IMR-90 (cell line): Measurements from ENCODE around the gene LRRC26. TPM values are rescaled to one million over a fixed set of nuclear protein-coding genes. Genes with fewer than 3 reads are reported as not detected.

Experiments used
- ATAC-seq: fragments of 200-7000 bp; cut with Tn5 transposase; 2 replicates; pipeline ENCODE4 v1.9.1; 2020; ENCODE audit warnings: low read depth, mild to moderate bottlenecking, moderate library complexity
- BruUV-seq: library from RNA; stranded (reverse); fragments of 400-500 nt; replicated peaks from 2 replicates; lab custom pipeline; 2021; lab: Mats Ljungman, UMichigan
- CTCF ChIA-PET: fragments of 300-600 bp; formaldehyde crosslinking; extraction: SDS; loops from one replicate; lab custom pipeline; 2021; ENCODE audit warnings: antibody characterized with exemption; lab: Yijun Ruan, JAX
- POLR2A ChIA-PET: fragments of 300-600 bp; sonication (Branson Sonifier 250); formaldehyde crosslinking; loops from one replicate; lab custom pipeline; 2022; ENCODE audit warnings: antibody characterized with exemption; ENCODE audit not compliant: unreplicated experiment; lab: Charles Lee
- DNase-seq: peaks from one replicate; pipeline ENCODE4 v3.0.0; 2013
- H2AFZ ChIP-seq: replicated peaks from 2 replicates; pipeline ENCODE3; 2013; ENCODE audit warnings: low read length, mild to moderate bottlenecking; ENCODE audit not compliant: poor library complexity
- H2AK5ac ChIP-seq: 2 replicates; pipeline ENCODE4 v1.6.1; 2013; ENCODE audit warnings: low read depth, low read length, inconsistent platforms
- H2AK9ac ChIP-seq: replicated peaks from 2 replicates; pipeline ENCODE3; 2013; ENCODE audit warnings: mild to moderate bottlenecking, low read depth, low read length, moderate library complexity; ENCODE audit not compliant: poor library complexity
- H2BK120ac ChIP-seq: 2 replicates; pipeline ENCODE4 v1.6.1; 2013; ENCODE audit warnings: low read depth, low read length, inconsistent platforms
- H2BK15ac ChIP-seq: 3 replicates; pipeline ENCODE4 v1.6.1; 2013; ENCODE audit warnings: low read depth, low read length, inconsistent platforms
- H2BK20ac ChIP-seq: 2 replicates; pipeline ENCODE4 v1.6.1; 2013; ENCODE audit warnings: low read depth, mild to moderate bottlenecking, inconsistent platforms, low read length, moderate library complexity
- H2BK5ac ChIP-seq: 2 replicates; pipeline ENCODE4 v1.6.1; 2013; ENCODE audit warnings: mild to moderate bottlenecking, low read depth, low read length, inconsistent platforms; ENCODE audit not compliant: poor library complexity, severe bottlenecking
- H3K14ac ChIP-seq: replicated peaks from 2 replicates; pipeline ENCODE4 v1.6.1; 2013; ENCODE audit warnings: low read depth, low read length, inconsistent platforms
- H3K18ac ChIP-seq: 2 replicates; pipeline ENCODE4 v1.6.1; 2013; ENCODE audit warnings: low read depth, low read length, control low read depth
- H3K23ac ChIP-seq: 2 replicates; pipeline ENCODE4 v1.6.1; 2013; ENCODE audit warnings: low read depth, low read length, inconsistent platforms
- H3K27ac ChIP-seq: 2 replicates; pipeline ENCODE4 v1.5.1; 2013; ENCODE audit warnings: mild to moderate bottlenecking, control low read depth, low read length; ENCODE audit not compliant: insufficient read depth
- H3K27me3 ChIP-seq: 2 replicates; pipeline ENCODE4 v1.6.1; 2013; ENCODE audit warnings: low read length; ENCODE audit not compliant: control insufficient read depth, insufficient read depth
- H3K36me3 ChIP-seq: 2 replicates; pipeline ENCODE4 v1.6.1; 2013; ENCODE audit warnings: low read length, mixed read lengths; ENCODE audit not compliant: control insufficient read depth, insufficient read depth
- H3K4ac ChIP-seq: 2 replicates; pipeline ENCODE4 v1.6.1; 2013; ENCODE audit warnings: low read depth, low read length, inconsistent platforms
- H3K4me1 ChIP-seq: 2 replicates; pipeline ENCODE4 v1.6.1; 2013; ENCODE audit warnings: low read length, mixed read lengths; ENCODE audit not compliant: control insufficient read depth, insufficient read depth
- H3K4me2 ChIP-seq: 2 replicates; pipeline ENCODE4 v1.6.1; 2013; ENCODE audit warnings: low read depth, mild to moderate bottlenecking, control low read depth, low read length, moderate library complexity
- H3K4me3 ChIP-seq: 2 replicates; pipeline ENCODE4 v1.5.1; 2013; ENCODE audit warnings: low read depth, mild to moderate bottlenecking, control low read depth, low read length, moderate library complexity; ENCODE audit not compliant: insufficient read depth
- H3K56ac ChIP-seq: 2 replicates; pipeline ENCODE4 v1.6.1; 2013; ENCODE audit warnings: low read length, inconsistent platforms; ENCODE audit not compliant: insufficient read depth; ENCODE audit errors: extremely low read depth
- H3K79me1 ChIP-seq, 2 experiments: 2 replicates each; pipeline ENCODE4 v1.6.1; 2013; ENCODE audit warnings: low read length in 2 of 2, inconsistent platforms in 1 of 2, low read depth in 1 of 2
- H3K9ac ChIP-seq: 2 replicates; pipeline ENCODE4 v1.6.1; 2013; ENCODE audit warnings: low read depth, low read length, control low read depth
- H3K9me1 ChIP-seq: 2 replicates; pipeline ENCODE4 v1.6.1; 2013; ENCODE audit warnings: low read length, inconsistent platforms; ENCODE audit not compliant: insufficient read depth
- H3K9me3 ChIP-seq: 2 replicates; pipeline ENCODE4 v1.6.1; 2013; ENCODE audit warnings: low read length; ENCODE audit not compliant: control insufficient read depth, insufficient read depth
- H4K20me1 ChIP-seq: 2 replicates; pipeline ENCODE4 v1.6.1; 2013; ENCODE audit warnings: low read length, inconsistent platforms; ENCODE audit not compliant: insufficient read depth
- H4K5ac ChIP-seq: 2 replicates; pipeline ENCODE4 v1.6.1; 2013; ENCODE audit warnings: mild to moderate bottlenecking, low read depth, low read length, control low read depth
- H4K8ac ChIP-seq, 2 experiments: 2 replicates each; pipeline ENCODE4 v1.6.1; 2013; ENCODE audit warnings: low read depth in 2 of 2, low read length in 2 of 2, control low read depth in 1 of 2, inconsistent platforms in 1 of 2
- H4K91ac ChIP-seq: 2 replicates; pipeline ENCODE4 v1.6.1; 2013; ENCODE audit warnings: low read depth, low read length, inconsistent platforms; ENCODE audit not compliant: insufficient read depth
- BHLHE40 ChIP-seq: fragments of 150-350 bp; IDR thresholded peaks from 2 replicates; pipeline ENCODE4 v1.6.1; 2016; ENCODE audit warnings: mild to moderate bottlenecking, low read depth, low read length
- CEBPB ChIP-seq: IDR thresholded peaks from 2 replicates; pipeline ENCODE4 v1.6.1; 2012; ENCODE audit warnings: low read depth, low read length, improper control_type of control experiment
- CTCF ChIP-seq: conservative IDR thresholded peaks from 2 replicates; pipeline ENCODE4 v1.5.1; 2012; ENCODE audit warnings: mild to moderate bottlenecking, low read depth, low read length, improper control_type of control experiment
- ELK1 ChIP-seq: fragments of 150-350 bp; IDR thresholded peaks from 2 replicates; pipeline ENCODE4 v1.6.1; 2016; ENCODE audit warnings: low read depth, mild to moderate bottlenecking, low read length, moderate library complexity, borderline replicate concordance
- FOS ChIP-seq: fragments of 150-350 bp; IDR thresholded peaks from 2 replicates; pipeline ENCODE4 v1.6.1; 2016; ENCODE audit warnings: low read depth, low read length
- MAFK ChIP-seq: IDR thresholded peaks from 2 replicates; pipeline ENCODE4 v1.6.1; 2012; ENCODE audit warnings: low read depth, low read length, improper control_type of control experiment
- MAZ ChIP-seq: IDR thresholded peaks from 2 replicates; pipeline ENCODE4 v1.6.1; 2012; ENCODE audit warnings: low read depth, mild to moderate bottlenecking, low read length, improper control_type of control experiment, moderate library complexity, borderline replicate concordance
- MXI1 ChIP-seq: IDR thresholded peaks from 2 replicates; pipeline ENCODE4 v1.6.1; 2012; ENCODE audit warnings: low read depth, mild to moderate bottlenecking, low read length, moderate library complexity, borderline replicate concordance
- NFE2L2 ChIP-seq: fragments of 150-350 bp; IDR thresholded peaks from 2 replicates; pipeline ENCODE4 v1.6.1; 2016; ENCODE audit warnings: low read depth, mild to moderate bottlenecking, low read length
- POLR2A ChIP-seq: IDR thresholded peaks from 2 replicates; pipeline ENCODE4 v1.6.1; 2012; ENCODE audit warnings: mild to moderate bottlenecking, low read depth, low read length
- RAD21 ChIP-seq: IDR thresholded peaks from 2 replicates; pipeline ENCODE4 v1.6.1; 2012; ENCODE audit warnings: low read length, improper control_type of control experiment
- RFX5 ChIP-seq: IDR thresholded peaks from 2 replicates; pipeline ENCODE4 v1.8.0; 2012; ENCODE audit warnings: low read depth, mild to moderate bottlenecking, low read length, moderate library complexity
- SMC3 ChIP-seq: fragments of 150-350 bp; IDR thresholded peaks from 2 replicates; pipeline ENCODE4 v1.6.1; 2016; ENCODE audit warnings: low read depth, mild to moderate bottlenecking, antibody characterized with exemption, low read length, moderate library complexity
- WGBS, 2 experiments: methylation state at CpG; one replicate each; pipeline versions ENCODE4 v1.1.5 to v1.1.7; 2013; ENCODE audit warnings: missing lambda C conversion rate in 2 of 2; ENCODE audit not compliant: insufficient read length in 1 of 2; ENCODE audit errors: extremely low coverage in 2 of 2; 5-methylcytosine and 5-hydroxymethylcytosine counted together
- dilution Hi-C: fragments of 300-500 bp; cut with HindIII; formaldehyde crosslinking; loops from one replicate; pipeline ENCODE4 v1.14.3; 2018; ENCODE audit warnings: low sequenced_read_pairs; ENCODE audit not compliant: unreplicated experiment
- in situ Hi-C: fragments of 300-500 bp; cut with MboI; formaldehyde crosslinking; loops from 3 replicates; pipeline ENCODE4 v1.14.3; 2019; ENCODE audit warnings: low sequenced_read_pairs, inconsistent platforms, mixed read lengths
- intact Hi-C: fragments of 100-400 bp; cut with micrococcal nuclease; formaldehyde crosslinking; loops from 2 replicates; pipeline ENCODE4 v1.10.0; 2022
- polyA plus RNA-seq, 3 experiments: library from polyadenylated mRNA; depleted of rRNA; stranded (reverse); fragments of >200 nt; gene quantifications; 2 replicates each; pipeline ENCODE4 v1.2.3, GENCODE V29; 2012; ENCODE audit warnings: low replicate concordance in 1 of 3
- total RNA-seq: library from RNA; depleted of rRNA; stranded (reverse); fragments of >200 nt; gene quantifications from 2 replicates; pipeline ENCODE4 v1.2.3, GENCODE V29; 2012
- TF ChIP-seq, protein P1 (sequence below): fragments of 150-350 bp; IDR thresholded peaks from 2 replicates; pipeline ENCODE4 v1.6.1; 2017; ENCODE audit warnings: mild to moderate bottlenecking, antibody characterized with exemption, low read length, low read depth

LRRC26 gene
- total and polyA plus RNA-seq, 2 of the 4 experiments (the other 2 are of a cell fraction) = not detected

DNA sequence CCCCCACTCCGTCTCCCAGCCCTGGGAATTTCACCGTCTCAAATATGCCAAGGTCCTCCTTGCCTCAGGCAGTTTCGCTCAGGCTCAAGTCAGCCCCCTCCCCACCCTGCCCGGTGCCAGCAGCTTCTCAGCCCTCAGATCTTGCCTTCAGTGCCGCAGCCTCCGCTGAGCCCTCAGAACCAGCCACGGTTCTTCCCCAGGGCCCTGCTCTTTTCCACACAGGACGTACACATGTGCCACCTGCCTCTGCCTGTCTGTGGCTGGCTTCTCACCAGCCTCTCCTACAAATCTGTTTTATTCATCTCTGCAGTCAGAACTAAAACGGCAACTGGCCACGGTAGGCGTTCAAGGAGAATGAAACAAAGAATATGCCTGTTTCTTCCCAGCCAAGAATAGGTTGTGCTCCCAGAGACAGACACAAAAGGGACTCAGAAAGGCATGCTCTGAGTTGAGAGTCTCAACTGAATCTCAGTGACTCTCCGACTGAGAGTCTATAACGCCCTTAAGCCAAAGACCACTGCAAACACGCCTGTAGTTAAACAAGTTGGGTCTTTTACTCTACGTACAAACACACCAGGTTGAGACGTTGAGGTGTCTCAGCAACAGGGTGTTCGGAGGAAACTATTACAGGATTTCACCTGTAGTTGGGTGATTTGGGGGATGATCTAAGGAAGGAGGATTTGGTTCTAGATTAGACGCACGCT lies 41.5 kb downstream of the LRRC26 start:
- peaks cover 12% of the 10 kb centered on the region; the same call in 1 of the 2 replicates for H3K4me1 ChIP-seq
- H3K56ac ChIP-seq = 0 out of 2 replicates have a peak overlapping the region, but pooled peaks have one; percentile 36
- H3K4me3 ChIP-seq = 0 out of 2 replicates have a peak overlapping the region, but pooled peaks have one; percentile 76
- no peak overlapping the region for H2AFZ ChIP-seq
- H4K8ac ChIP-seq = peak overlapping the region; percentile 17 to 96; a peak in 2 of 4 replicates
- no TSS peak for BruUV-seq
- H2AK5ac ChIP-seq = peak overlapping the region; percentile 80; the same call in 1 of the 2 replicates
- no peak overlapping the region for H3K14ac ChIP-seq
- intact Hi-C loops = no loop called here
- H2BK120ac ChIP-seq = no peak overlapping the region
- H3K4ac ChIP-seq = no peak overlapping the region; the same call in 1 of the 2 replicates
- H2AK9ac ChIP-seq = peak overlapping the region; percentile 96
- in situ Hi-C loops = no loop called here
- H2BK20ac ChIP-seq = no peak overlapping the region
- ATAC-seq (no peak), DNase-seq (no peak)
- no peaks in the 10 kb centered on the region for H3K36me3 ChIP-seq
- no peak overlapping the region for H2BK5ac ChIP-seq
- H3K9me3 ChIP-seq = peaks cover 4% of the 10 kb centered on the region; the same call in 1 of the 2 replicates
- ChIA-PET CTCF (interaction anchor here (0.6 kb wide), 1 partner anchor 15 kb away, joined by 4 read pairs; no protein-coding TSS in a partner anchor), POLR2A (no interaction called here)
- H3K27ac ChIP-seq = no peak overlapping the region
- H3K27me3 ChIP-seq = no peaks in the 10 kb centered on the region
- 0 out of 2 replicates have a peak overlapping the region, but pooled peaks have one; percentile 90 for H3K9ac ChIP-seq
- peaks cover 13 to 40% of the 10 kb centered on the region in 2 experiments for H3K79me1 ChIP-seq
- peaks cover 16% of the 10 kb centered on the region for H3K9me1 ChIP-seq
- H2BK15ac ChIP-seq = no peak overlapping the region
- WGBS, 2 experiments = 83% methylated on average over 8 of the region's 19 CpGs; no CpG with 5 or more reads in 1 of the 2 experiments
- H4K91ac ChIP-seq = no peak overlapping the region
- dilution Hi-C loops = no loop called here
- peak overlapping the region; percentile 54; the same call in 1 of the 2 replicates for H3K23ac ChIP-seq
- H4K20me1 ChIP-seq = peaks cover 8% of the 10 kb centered on the region; the same call in 1 of the 2 replicates
- H3K18ac ChIP-seq = no peak overlapping the region
- no peak overlapping the region for H4K5ac ChIP-seq
- H3K4me2 ChIP-seq = peak overlapping the region; percentile 86
- no peak for TF ChIP-seq SMC3
- no peak for TF ChIP-seq POLR2A
- TF ChIP-seq, protein P1, sequence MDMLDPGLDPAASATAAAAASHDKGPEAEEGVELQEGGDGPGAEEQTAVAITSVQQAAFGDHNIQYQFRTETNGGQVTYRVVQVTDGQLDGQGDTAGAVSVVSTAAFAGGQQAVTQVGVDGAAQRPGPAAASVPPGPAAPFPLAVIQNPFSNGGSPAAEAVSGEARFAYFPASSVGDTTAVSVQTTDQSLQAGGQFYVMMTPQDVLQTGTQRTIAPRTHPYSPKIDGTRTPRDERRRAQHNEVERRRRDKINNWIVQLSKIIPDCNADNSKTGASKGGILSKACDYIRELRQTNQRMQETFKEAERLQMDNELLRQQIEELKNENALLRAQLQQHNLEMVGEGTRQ = no peak
- no peak for TF ChIP-seq CEBPB
- TF ChIP-seq BHLHE40 = no peak
- TF ChIP-seq RAD21 = no peak
- no peak for TF ChIP-seq MAZ
- TF ChIP-seq ELK1 = no peak
- TF ChIP-seq CTCF = no peak
- TF ChIP-seq MXI1 = no peak
- no peak for TF ChIP-seq NFE2L2
- TF ChIP-seq RFX5 = no peak
- no peak for TF ChIP-seq MAFK
- no peak for TF ChIP-seq FOS
